A375 (cell line): ENCODE results near the gene IL17RD. TPM values are rescaled to one million over a fixed set of nuclear protein-coding genes. Genes with fewer than 3 reads are reported as not detected.

Experiments used
- total RNA-seq: library from RNA; depleted of rRNA; stranded (reverse); fragments of >200 nt; shearing (Covaris generic); gene quantifications from 2 replicates; pipeline ENCODE4 v1.2.3, GENCODE V29; 2014; rRNA removed

The IL17RD gene
- 2.0 TPM in 2 replicates for total RNA-seq

DNA sequence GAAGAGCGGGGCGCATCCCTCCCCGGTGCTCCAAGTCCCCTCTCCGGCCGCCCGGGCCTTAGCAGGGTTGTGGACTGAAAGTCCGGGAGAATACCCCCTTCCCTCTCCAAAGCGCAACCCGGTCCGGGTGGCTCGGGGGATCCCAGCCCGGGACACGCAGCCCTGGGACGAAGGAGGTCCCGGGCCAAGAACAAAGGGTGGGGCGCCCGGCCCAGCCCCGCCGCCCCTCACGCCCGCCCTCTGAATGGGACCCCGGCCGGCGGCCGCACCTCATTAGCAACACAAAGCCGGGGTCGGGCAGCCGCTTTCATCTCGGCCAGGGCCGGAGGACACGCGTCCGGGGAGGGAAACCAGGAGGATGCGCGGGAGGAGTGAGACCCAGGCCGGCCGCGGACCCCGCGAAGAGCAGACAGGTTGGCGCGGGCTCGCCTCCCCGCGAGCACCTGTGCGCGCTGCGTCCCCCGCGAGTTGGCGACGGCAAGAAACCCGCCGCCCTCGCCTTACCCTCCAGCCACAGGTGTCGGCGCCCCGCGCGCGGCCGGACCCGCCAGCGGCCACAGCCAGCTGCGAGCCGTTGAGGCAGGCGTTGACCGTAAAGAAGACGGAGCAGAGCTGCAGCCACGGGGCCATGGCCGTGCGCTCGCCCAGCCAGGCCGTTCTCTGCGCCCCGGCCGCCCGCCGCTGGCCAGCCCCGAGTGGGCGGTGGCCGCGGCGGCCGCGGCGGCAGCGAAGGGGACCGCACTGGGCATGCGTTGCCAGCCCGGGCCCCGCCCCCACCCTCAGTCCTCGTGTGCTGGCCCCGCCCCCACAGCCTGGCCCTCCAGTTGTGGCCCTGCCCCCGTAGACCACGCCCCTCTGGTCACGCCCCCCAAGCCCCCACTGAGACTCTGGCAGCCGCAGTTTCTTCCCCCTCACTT lies at the start of gene IL17RD:
IL17RD (minus strand) TSS at position 697 of the 917 bp plus-strand sequence; CDS start at position 630, 67 bp downstream.

GRCh38 chr3:57199895-57200297 lies 34.7 kb upstream of the IL17RD start, which contains the start of gene HESX1:
Gene HESX1 (minus strand): TSS chr3:57199978. CDS start chr3:57199918, 60 bp downstream.

GRCh38 chr3:57060089-57060821 lies 104.9 kb downstream of the IL17RD start, which contains the start of gene SPATA12:
Gene SPATA12 (plus strand): TSS chr3:57060664. CDS start chr3:57073695, 13,031 bp downstream.

Other genes starting within 250 kb of the IL17RD start
- gene SPATA12, start 104.7 kb downstream of the IL17RD start, total RNA-seq = 0.29 TPM in 1 of 2 replicates, not detected in the other
- gene HESX1, start 34.6 kb upstream of the IL17RD start, total RNA-seq = 0.80 and 1.9 TPM in 2 replicates
- gene APPL1, start 62.4 kb upstream of the IL17RD start, total RNA-seq = 29.6 and 33.3 TPM in 2 replicates
- gene ASB14, start 127.3 kb upstream of the IL17RD start, total RNA-seq = not detected in 2 replicates